Measurements from ENCODE around the gene CREB3L2. TPM values are rescaled to one million over a fixed set of nuclear protein-coding genes. Genes with fewer than 3 reads are reported as not detected.

Gene CREB3L2
- total and polyA plus RNA-seq, 12 donors, result 11.4 to 169 (median 63.1) TPM

DNA sequence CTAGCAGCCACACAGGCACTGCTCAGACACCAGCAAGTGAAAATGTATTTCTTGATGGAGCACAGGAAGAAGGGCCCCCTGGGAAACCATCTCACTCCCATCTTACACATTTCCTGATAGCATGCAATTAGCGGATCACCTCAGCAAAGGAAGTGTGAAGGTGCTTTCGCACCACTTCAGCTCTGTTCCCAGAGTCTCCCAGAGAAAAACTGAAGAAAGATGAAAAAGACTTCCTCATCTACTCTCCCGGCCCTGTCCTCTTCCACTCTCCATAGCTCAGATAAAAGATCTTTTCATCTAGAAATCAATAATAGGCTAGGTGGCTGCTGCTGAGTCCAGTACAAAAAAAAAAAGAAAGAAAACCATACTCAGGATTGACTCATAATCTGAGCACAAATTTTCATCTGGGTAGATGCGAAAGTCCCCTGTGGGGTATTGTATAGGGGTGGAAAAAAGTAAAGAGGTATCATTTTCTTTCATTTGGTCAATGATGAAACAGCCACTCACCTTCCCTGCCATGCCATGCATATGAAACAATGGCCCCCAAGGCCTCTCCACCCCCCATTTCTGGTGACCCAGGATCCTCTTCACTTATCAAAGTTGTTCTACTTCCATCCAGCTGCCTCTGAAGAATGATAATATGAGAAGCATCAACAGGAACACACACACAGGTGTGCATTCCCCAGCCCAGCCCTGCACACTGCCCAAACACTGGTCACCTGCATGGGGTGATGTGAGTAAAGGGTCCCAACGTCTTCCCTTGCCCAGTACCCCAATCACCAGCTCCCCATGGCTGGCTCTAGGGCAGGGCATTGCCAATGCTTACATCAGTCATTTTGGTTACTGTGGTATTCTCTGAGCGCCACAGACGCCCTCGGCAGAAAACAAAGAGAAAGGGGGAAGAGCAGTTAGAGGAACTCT is 106.3 kb downstream of the CREB3L2 start:
- TF ChIP-seq, protein P1, sequence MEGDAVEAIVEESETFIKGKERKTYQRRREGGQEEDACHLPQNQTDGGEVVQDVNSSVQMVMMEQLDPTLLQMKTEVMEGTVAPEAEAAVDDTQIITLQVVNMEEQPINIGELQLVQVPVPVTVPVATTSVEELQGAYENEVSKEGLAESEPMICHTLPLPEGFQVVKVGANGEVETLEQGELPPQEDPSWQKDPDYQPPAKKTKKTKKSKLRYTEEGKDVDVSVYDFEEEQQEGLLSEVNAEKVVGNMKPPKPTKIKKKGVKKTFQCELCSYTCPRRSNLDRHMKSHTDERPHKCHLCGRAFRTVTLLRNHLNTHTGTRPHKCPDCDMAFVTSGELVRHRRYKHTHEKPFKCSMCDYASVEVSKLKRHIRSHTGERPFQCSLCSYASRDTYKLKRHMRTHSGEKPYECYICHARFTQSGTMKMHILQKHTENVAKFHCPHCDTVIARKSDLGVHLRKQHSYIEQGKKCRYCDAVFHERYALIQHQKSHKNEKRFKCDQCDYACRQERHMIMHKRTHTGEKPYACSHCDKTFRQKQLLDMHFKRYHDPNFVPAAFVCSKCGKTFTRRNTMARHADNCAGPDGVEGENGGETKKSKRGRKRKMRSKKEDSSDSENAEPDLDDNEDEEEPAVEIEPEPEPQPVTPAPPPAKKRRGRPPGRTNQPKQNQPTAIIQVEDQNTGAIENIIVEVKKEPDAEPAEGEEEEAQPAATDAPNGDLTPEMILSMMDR (IDR thresholded peaks at IDR 0.05), result no peak
- no peak for TF ChIP-seq POLR2A (IDR thresholded peaks at IDR 0.05)
- DNase-seq, result no peak
- WGBS, 4 donors, result 74 to 83% (median 77%) methylated on average over 8 of the region's 8 CpGs
- Histone ChIP-seq H3K4me3 (no peak overlapping the region), H3K4me1 (replicated peaks in 1 of 2) (peaks cover 7 to 13% of the 10 kb centered on the region in 2 donors), H3K27me3 (no peaks in the 10 kb centered on the region), H3K27ac (no peak overlapping the region), H3K9me3 (replicated peaks in 1 of 3) (no peaks in the 10 kb centered on the region), H3K36me3 (replicated peaks in 1 of 2) (peaks cover 0 to 48% of the 10 kb centered on the region in 2 donors)
- intact Hi-C loops (cut with DNase I), result loop anchor here (5.0 to 10.0 kb wide), 2 partner anchors 81 to 238 kb away; no protein-coding TSS in a partner anchor

DNA sequence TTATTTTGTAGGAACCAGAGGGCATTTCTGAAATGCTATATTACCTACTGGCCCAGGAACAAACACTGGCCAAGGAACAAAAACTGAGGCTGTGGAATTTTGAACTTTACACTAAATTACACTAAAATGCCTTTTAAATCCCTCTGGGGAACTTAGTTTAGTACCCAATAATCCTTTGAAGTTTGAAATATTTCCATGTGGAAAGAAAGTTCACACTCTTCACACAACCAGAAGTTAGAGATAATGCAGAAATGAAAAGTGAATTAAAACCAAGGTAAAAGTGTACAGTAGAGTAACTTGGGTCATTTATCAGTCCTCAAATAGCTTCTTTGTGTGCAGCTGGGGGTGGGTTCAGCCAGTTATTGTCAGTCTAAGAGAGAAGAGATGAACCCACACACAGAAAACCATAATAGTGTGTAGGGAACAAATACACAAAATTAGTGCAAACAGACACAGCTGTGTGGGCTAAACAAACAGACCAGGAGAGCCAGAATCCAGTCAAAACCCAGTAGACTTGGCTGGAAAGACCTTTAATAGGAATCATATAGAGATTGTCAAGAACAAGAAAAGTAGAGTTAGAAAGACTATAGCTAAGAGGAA is 108.6 kb downstream of the CREB3L2 start:
- no peak for DNase-seq
- TF ChIP-seq POLR2A (IDR thresholded peaks at IDR 0.05), result no peak
- TF ChIP-seq, protein P1 (IDR thresholded peaks at IDR 0.05), result no peak
- Histone ChIP-seq H3K27me3 (no peaks in the 10 kb centered on the region), H3K4me1 (replicated peaks in 1 of 2) (peaks cover 2 to 14% of the 10 kb centered on the region in 2 donors), H3K4me3 (no peak overlapping the region), H3K9me3 (replicated peaks in 1 of 3) (no peaks in the 10 kb centered on the region), H3K27ac (no peak overlapping the region), H3K36me3 (replicated peaks in 1 of 2) (peaks cover 0 to 37% of the 10 kb centered on the region in 2 donors)
- intact Hi-C loops (cut with DNase I), result loop anchor here (5.0 to 10.0 kb wide), 2 partner anchors 76 to 78 kb away; no protein-coding TSS in a partner anchor

DNA sequence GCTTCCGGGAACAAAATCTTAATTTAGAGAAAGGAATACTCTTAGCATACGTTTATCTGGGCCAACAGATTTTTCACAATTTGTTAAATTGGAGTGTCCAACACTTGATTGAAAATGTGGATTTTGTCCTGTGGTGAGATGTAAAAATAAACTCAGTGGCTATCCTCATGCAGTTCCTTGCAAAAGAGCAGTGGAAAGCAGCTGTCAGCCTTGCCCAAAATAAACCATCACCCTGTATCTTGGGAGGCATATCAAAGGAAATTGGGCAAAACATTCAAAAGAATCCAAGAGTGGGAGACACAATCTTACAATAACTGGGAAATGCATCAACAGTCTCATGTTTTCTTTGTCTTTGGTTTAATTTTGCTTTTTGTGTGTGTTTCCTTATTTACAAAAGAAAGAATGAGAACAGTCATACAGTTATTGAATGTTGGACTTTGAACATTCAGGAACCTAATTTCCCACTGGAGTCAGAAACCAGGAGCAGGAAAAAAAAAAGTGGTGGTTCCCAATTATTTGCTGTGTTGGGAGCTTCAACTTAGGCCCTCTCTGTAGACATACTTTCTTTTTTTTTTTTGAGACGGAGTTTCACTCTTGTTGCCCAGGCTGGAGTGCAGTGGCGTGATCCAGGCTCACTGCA is 110.8 kb downstream of the CREB3L2 start:
- 78 to 86% (median 81%) methylated on average over 4 of the region's 4 CpGs for WGBS, 4 donors
- peaks cover 0 to 41% of the 10 kb centered on the region in 2 donors for H3K36me3 ChIP-seq (replicated peaks in 1 of 2)
- no peaks in the 10 kb centered on the region for H3K9me3 ChIP-seq (replicated peaks in 1 of 3)
- no peak overlapping the region for H3K4me3 ChIP-seq
- DNase-seq, result no peak
- no peak for TF ChIP-seq POLR2A (IDR thresholded peaks at IDR 0.05)
- TF ChIP-seq, protein P1 (IDR thresholded peaks at IDR 0.05), result no peak
- no peak overlapping the region for H3K27ac ChIP-seq
- intact Hi-C loops (cut with DNase I), result loop anchor here (5.0 to 10.0 kb wide), 2 partner anchors 74 to 76 kb away; no protein-coding TSS in a partner anchor
- no peaks in the 10 kb centered on the region for H3K27me3 ChIP-seq
- H3K4me1 ChIP-seq (replicated peaks in 1 of 2), result peaks cover 0 to 14% of the 10 kb centered on the region in 2 donors

DNA sequence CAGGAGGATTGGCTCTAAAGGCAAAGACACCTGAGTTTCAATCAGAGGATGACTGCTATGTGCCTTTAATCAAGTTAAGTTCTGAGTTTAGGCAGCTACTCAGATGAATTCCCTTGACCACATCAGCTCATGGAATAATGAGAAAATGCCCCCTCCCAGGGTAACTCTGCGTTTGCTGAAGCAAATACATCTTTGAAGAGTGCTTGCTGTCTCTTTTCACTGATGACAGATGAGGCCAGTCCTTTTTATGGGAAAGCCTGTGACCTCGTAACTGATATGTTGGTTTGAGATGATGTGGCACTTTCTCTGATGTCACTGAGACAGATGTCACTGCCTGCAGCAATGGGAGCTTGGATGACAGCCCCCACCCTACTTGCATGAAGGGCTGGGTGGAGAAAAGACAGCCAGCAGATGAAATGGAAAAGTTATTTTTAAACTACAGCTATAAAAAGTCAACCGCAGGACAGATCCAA is 111.4 kb downstream of the CREB3L2 start:
- Histone ChIP-seq H3K27ac (no peak overlapping the region), H3K36me3 (replicated peaks in 1 of 2) (peaks cover 0 to 37% of the 10 kb centered on the region in 2 donors), H3K27me3 (no peaks in the 10 kb centered on the region), H3K4me3 (no peak overlapping the region), H3K4me1 (replicated peaks in 1 of 2) (peaks cover 0 to 14% of the 10 kb centered on the region in 2 donors), H3K9me3 (replicated peaks in 1 of 3) (no peaks in the 10 kb centered on the region)
- DNase-seq, result no peak
- intact Hi-C loops (cut with DNase I), result loop anchor here (5.0 to 10.0 kb wide), 2 partner anchors 73 to 76 kb away; no protein-coding TSS in a partner anchor
- WGBS, 4 donors, result 45 to 76% (median 68%) methylated on average over 3 of the region's 3 CpGs
- TF ChIP-seq POLR2A (IDR thresholded peaks at IDR 0.05), result no peak
- TF ChIP-seq, protein P1 (IDR thresholded peaks at IDR 0.05), result no peak

Data from adrenal gland (tissue), 12 donors.